MM.1S (cell line): ENCODE data around the gene ELFN1.

Source experiments
- EZH2 ChIP-seq: fragments of 300-600 bp; sonication (generic); optimal IDR thresholded peaks from 2 replicates; pipeline ENCODE3; 2017; ENCODE audit warnings: low read depth, mild to moderate bottlenecking, antibody characterized with exemption, low read length, mixed read lengths
- EZH2phosphoT487 ChIP-seq: fragments of 300-600 bp; sonication (generic); IDR thresholded peaks from 2 replicates; pipeline ENCODE4 v1.6.1; 2018; ENCODE audit warnings: antibody characterized with exemption, low read length
- TF ChIP-seq, protein P1 (sequence below): fragments of 300-600 bp; sonication (generic); IDR thresholded peaks from 2 replicates; pipeline ENCODE4 v1.5.1; 2016; ENCODE audit warnings: antibody characterized with exemption, low read length, mixed read lengths

DNA sequence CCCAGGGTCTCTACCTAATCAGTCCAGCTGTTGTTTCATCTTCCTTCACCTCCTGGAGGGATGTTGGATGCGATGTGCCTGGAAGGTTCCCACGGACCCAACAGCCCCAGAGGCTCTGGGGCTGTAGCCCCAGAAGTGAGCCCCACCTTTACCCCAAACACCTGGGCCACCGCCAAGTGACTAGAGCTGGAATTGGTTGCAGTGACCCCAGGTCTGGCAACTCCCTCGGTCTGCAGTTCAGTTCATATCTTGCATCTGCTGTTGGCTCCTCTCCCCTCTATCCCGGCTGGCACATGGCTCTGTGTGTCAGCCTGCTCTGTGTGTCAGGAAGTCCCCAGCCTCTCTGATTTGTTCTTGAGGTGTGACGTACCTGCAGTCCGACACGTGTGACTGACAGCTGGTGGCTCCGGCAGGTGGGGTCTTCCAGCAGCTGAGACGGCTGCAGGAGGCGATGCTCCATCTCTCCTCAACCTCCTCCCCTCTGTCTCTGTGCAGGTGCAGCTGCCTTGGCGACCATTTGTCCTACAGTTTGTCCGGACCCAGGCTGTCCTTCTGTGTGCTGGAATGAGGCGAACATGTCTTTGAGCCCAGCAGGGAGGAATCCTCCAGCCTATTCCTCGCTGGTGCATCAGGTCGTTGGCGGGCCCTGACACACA lies 38.6 kb downstream of the ELFN1 start:
- TF ChIP-seq, protein P1, sequence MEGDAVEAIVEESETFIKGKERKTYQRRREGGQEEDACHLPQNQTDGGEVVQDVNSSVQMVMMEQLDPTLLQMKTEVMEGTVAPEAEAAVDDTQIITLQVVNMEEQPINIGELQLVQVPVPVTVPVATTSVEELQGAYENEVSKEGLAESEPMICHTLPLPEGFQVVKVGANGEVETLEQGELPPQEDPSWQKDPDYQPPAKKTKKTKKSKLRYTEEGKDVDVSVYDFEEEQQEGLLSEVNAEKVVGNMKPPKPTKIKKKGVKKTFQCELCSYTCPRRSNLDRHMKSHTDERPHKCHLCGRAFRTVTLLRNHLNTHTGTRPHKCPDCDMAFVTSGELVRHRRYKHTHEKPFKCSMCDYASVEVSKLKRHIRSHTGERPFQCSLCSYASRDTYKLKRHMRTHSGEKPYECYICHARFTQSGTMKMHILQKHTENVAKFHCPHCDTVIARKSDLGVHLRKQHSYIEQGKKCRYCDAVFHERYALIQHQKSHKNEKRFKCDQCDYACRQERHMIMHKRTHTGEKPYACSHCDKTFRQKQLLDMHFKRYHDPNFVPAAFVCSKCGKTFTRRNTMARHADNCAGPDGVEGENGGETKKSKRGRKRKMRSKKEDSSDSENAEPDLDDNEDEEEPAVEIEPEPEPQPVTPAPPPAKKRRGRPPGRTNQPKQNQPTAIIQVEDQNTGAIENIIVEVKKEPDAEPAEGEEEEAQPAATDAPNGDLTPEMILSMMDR, result no peak
- TF ChIP-seq EZH2, result no peak
- no peak for TF ChIP-seq EZH2phosphoT487
